Keratinocyte (primary cell): ENCODE results near the gene MYO1E. TPM values are rescaled to one million over a fixed set of nuclear protein-coding genes. Genes with fewer than 3 reads are reported as not detected.
A peak's percentile ranks its signal among the peaks of the same experiment; 100 is the strongest.

Experiments
- DNase-seq: peaks from one replicate; pipeline ENCODE4 v3.0.0-alpha.2; 2011; ENCODE audit warnings: low read depth, missing footprints, low spot score
- FAIRE-seq: peaks from 2 replicates; lab custom pipeline; 2011; peaks lifted over from hg19 to GRCh38; lab: Jason Lieb, UNC
- H2AFZ ChIP-seq: 2 replicates; pipeline ENCODE4 v1.6.0; 2012; ENCODE audit warnings: low read length, control low read depth, inconsistent platforms; ENCODE audit not compliant: control insufficient read depth
- H3K27ac ChIP-seq: 2 replicates; pipeline ENCODE4 v1.5.1; 2011; ENCODE audit warnings: low read length; ENCODE audit not compliant: control insufficient read depth, insufficient read depth
- H3K27me3 ChIP-seq: 3 replicates; pipeline ENCODE4 v1.6.0; 2011; ENCODE audit warnings: low read length; ENCODE audit not compliant: control insufficient read depth, insufficient read depth; ENCODE audit errors: extremely low read depth
- H3K36me3 ChIP-seq, 2 experiments: 2 replicates in 1 of 2; 3 replicates in 1 of 2; pipeline ENCODE4 v1.5.1; 2011; ENCODE audit warnings: low read length in 2 of 2, mild to moderate bottlenecking in 1 of 2; ENCODE audit not compliant: control insufficient read depth in 2 of 2, insufficient read depth in 2 of 2; ENCODE audit errors: extremely low read depth in 1 of 2
- H3K4me1 ChIP-seq: 3 replicates; pipeline ENCODE4 v1.5.1; 2011; ENCODE audit warnings: low read length; ENCODE audit not compliant: control insufficient read depth, insufficient read depth; ENCODE audit errors: extremely low read depth
- H3K4me2 ChIP-seq: 3 replicates; pipeline ENCODE4 v1.6.0; 2011; ENCODE audit warnings: low read depth, low read length; ENCODE audit not compliant: control insufficient read depth, insufficient read depth; ENCODE audit errors: extremely low read depth
- H3K4me3 ChIP-seq, 3 experiments: fragments of 200-600 bp in 1 of 3; sonication (generic) in 1 of 3; 2 replicates in 2 of 3; 3 replicates in 1 of 3; pipeline ENCODE4 v1.5.1; 2011 to 2016; ENCODE audit warnings: low read length in 3 of 3, mild to moderate bottlenecking in 3 of 3, control low read depth in 2 of 3, inconsistent platforms in 1 of 3, low read depth in 1 of 3, mixed read lengths in 1 of 3, mixed run types in 1 of 3, moderate library complexity in 1 of 3; ENCODE audit not compliant: control insufficient read depth in 2 of 3, insufficient read depth in 2 of 3; ENCODE audit errors: extremely low read depth in 1 of 3
- H3K79me2 ChIP-seq: 2 replicates; pipeline ENCODE4 v1.6.0; 2012; ENCODE audit warnings: low read length; ENCODE audit not compliant: control insufficient read depth, insufficient read depth
- H3K9ac ChIP-seq: 3 replicates; pipeline ENCODE4 v1.6.0; 2011; ENCODE audit warnings: low read length; ENCODE audit not compliant: control insufficient read depth, insufficient read depth; ENCODE audit errors: extremely low read depth
- H3K9me1 ChIP-seq: 3 replicates; pipeline ENCODE4 v1.6.0; 2011; ENCODE audit warnings: low read length; ENCODE audit not compliant: control insufficient read depth, insufficient read depth; ENCODE audit errors: extremely low read depth
- H3K9me3 ChIP-seq: 2 replicates; pipeline ENCODE4 v1.5.1; 2012; ENCODE audit warnings: low read depth, low read length; ENCODE audit not compliant: control insufficient read depth
- H4K20me1 ChIP-seq: 3 replicates; pipeline ENCODE4 v1.6.0; 2011; ENCODE audit warnings: low read length; ENCODE audit not compliant: control insufficient read depth, insufficient read depth; ENCODE audit errors: extremely low read depth
- CTCF ChIP-seq, 3 experiments: IDR thresholded peaks in 1 of 3; conservative IDR thresholded peaks in 1 of 3; optimal IDR thresholded peaks in 1 of 3; 2 replicates in 2 of 3; 3 replicates in 1 of 3; pipeline versions ENCODE3 to v1.5.1; 2011; ENCODE audit warnings: low read length in 3 of 3, mild to moderate bottlenecking in 3 of 3, moderate library complexity in 2 of 3, control low read depth in 1 of 3, inconsistent platforms in 1 of 3; ENCODE audit not compliant: insufficient read depth in 2 of 3; ENCODE audit errors: extremely low read depth in 1 of 3
- EZH2 ChIP-seq: IDR thresholded peaks from one replicate; pipeline ENCODE4 v1.6.1; 2012; ENCODE audit warnings: inconsistent platforms, mild to moderate bottlenecking, low read length, moderate library complexity
- dilution Hi-C: fragments of 300-500 bp; cut with MboI; formaldehyde crosslinking; loops from one replicate; pipeline ENCODE4 v1.7.0; 2020; ENCODE audit warnings: low sequenced_read_pairs; ENCODE audit not compliant: extremely low pct_ligation_motif_present
- polyA plus RNA-seq, 5 experiments: library from polyadenylated mRNA; depleted of rRNA in 3 of 5; stranded (reverse) in 3 of 5; stranded (forward) in 1 of 5; unstranded in 1 of 5; fragments of >200 nt; gene quantifications; 1 replicate in 1 of 5; 2 replicates in 3 of 5; 3 replicates in 1 of 5; pipeline versions ENCODE4 v1.2.1 to v1.2.3, GENCODE V29; 2011 to 2012; ENCODE audit warnings: missing spikeins in 2 of 5, low read depth in 1 of 5, low replicate concordance in 1 of 5

MYO1E gene
- polyA plus RNA-seq, 1 donor (not counting 4 experiments of a cell fraction or from before 2014, with no cell fraction given) = 213 TPM

- no peak overlapping the region for H3K4me2 ChIP-seq
- dilution Hi-C loops = no loop called here
- no peak overlapping the region for H3K9ac ChIP-seq
- no peaks in the 10 kb centered on the region for H4K20me1 ChIP-seq
- peaks cover 5% of the 10 kb centered on the region for H3K4me1 ChIP-seq
- H3K27ac ChIP-seq = no peak overlapping the region
- peak in 1 of 3 experiments; percentile 11 for TF ChIP-seq CTCF (optimal IDR thresholded peaks at IDR 0.05 in 1 of 3, IDR thresholded peaks at IDR 0.05 in 1 of 3, conservative IDR thresholded peaks at IDR 0.05 in 1 of 3; ENCODE audit: extremely low read depth in 1 of 3, insufficient read depth in 2 of 3, low read length in 3 of 3)
- TF ChIP-seq EZH2 = no peak
- H3K36me3 ChIP-seq = no peaks in the 10 kb centered on the region
- H3K4me3 ChIP-seq = no peak overlapping the region
- no peak for DNase-seq
- FAIRE-seq = no peak
- no peaks in the 10 kb centered on the region for H3K9me3 ChIP-seq
- H3K9me1 ChIP-seq = no peaks in the 10 kb centered on the region
- no peak overlapping the region for H2AFZ ChIP-seq
- peaks cover 13% of the 10 kb centered on the region for H3K79me2 ChIP-seq
- no peaks in the 10 kb centered on the region for H3K27me3 ChIP-seq
Observed at GRCh38 chr15:59376733-59377132, 4.1 kb upstream of the MYO1E start.

- dilution Hi-C loops = no loop called here
- FAIRE-seq (no peak), DNase-seq (no peak)
- no peaks in the 10 kb centered on the region for H3K9me3 ChIP-seq
- H3K36me3 ChIP-seq = peaks cover 0 to under 1% of the 10 kb centered on the region in 2 experiments
- no peaks in the 10 kb centered on the region for H3K27me3 ChIP-seq
- peaks cover 31% of the 10 kb centered on the region for H3K4me1 ChIP-seq
- H3K79me2 ChIP-seq = peaks cover 48% of the 10 kb centered on the region
- peak overlapping the region; percentile 95 for H3K4me2 ChIP-seq
- H3K9me1 ChIP-seq = no peaks in the 10 kb centered on the region
- H3K4me3 ChIP-seq = peak overlapping the region; percentile 79 to 98 (median 87)
- TF ChIP-seq EZH2 = no peak
- no peak for TF ChIP-seq CTCF (optimal IDR thresholded peaks at IDR 0.05 in 1 of 3, IDR thresholded peaks at IDR 0.05 in 1 of 3, conservative IDR thresholded peaks at IDR 0.05 in 1 of 3; ENCODE audit: extremely low read depth in 1 of 3, insufficient read depth in 2 of 3, low read length in 3 of 3)
- H2AFZ ChIP-seq = peak overlapping the region; percentile 84
- H3K9ac ChIP-seq = peak overlapping the region; percentile 93
- H3K27ac ChIP-seq = peak overlapping the region; percentile 91
- H4K20me1 ChIP-seq = no peaks in the 10 kb centered on the region
Observed at GRCh38 chr15:59373215-59373614, 544 bp upstream of the MYO1E start.
